Progenitor cell of endocrine pancreas (in vitro differentiated cells): Measurements from ENCODE around the gene OR14K1. TPM values are rescaled to one million over a fixed set of nuclear protein-coding genes. Genes with fewer than 3 reads are reported as not detected.
"Not testable (repeated sequence)": the region's sequence is repeated elsewhere in the genome, so short reads cannot be mapped to it uniquely, and the experiment has no call there.

Experiments
- DNase-seq: peaks from one replicate; pipeline ENCODE4 v3.0.0; 2021; ENCODE audit warnings: low spot score; ENCODE audit not compliant: unreplicated experiment
- H3K27ac Mint-ChIP-seq: 2 replicates; pipeline ENCODE4 v1.8.0; 2021; ENCODE audit warnings: mild to moderate bottlenecking, moderate library complexity, mixed read lengths
- H3K27me3 Mint-ChIP-seq: 2 replicates; pipeline ENCODE4 v1.8.0; 2021; ENCODE audit warnings: mixed read lengths
- H3K36me3 Mint-ChIP-seq: 2 replicates; pipeline ENCODE4 v1.8.0; 2022; ENCODE audit warnings: mixed read lengths; ENCODE audit not compliant: insufficient read depth
- H3K4me1 Mint-ChIP-seq: 2 replicates; pipeline ENCODE4 v1.8.0; 2021; ENCODE audit warnings: low read depth, mixed read lengths
- H3K4me3 Mint-ChIP-seq: 2 replicates; pipeline ENCODE4 v1.8.0; 2021; ENCODE audit warnings: low read depth, mild to moderate bottlenecking, moderate library complexity, mixed read lengths
- H3K9me3 Mint-ChIP-seq: 2 replicates; pipeline ENCODE4 v1.8.0; 2021; ENCODE audit warnings: low read depth, mixed read lengths
- CTCF ChIP-seq: fragments of 200-600 bp; sonication (generic); IDR thresholded peaks from one replicate; pipeline ENCODE4 v1.5.0; 2021; ENCODE audit warnings: antibody characterized with exemption, mild to moderate bottlenecking; ENCODE audit not compliant: unreplicated experiment
- total RNA-seq: library from RNA; stranded (reverse); gene quantifications from 2 replicates; pipeline ENCODE4 v1.2.1, GENCODE V29; 2021

Gene OR14K1
- total RNA-seq, 1 donor from 2014 or later, result not detected

DNA sequence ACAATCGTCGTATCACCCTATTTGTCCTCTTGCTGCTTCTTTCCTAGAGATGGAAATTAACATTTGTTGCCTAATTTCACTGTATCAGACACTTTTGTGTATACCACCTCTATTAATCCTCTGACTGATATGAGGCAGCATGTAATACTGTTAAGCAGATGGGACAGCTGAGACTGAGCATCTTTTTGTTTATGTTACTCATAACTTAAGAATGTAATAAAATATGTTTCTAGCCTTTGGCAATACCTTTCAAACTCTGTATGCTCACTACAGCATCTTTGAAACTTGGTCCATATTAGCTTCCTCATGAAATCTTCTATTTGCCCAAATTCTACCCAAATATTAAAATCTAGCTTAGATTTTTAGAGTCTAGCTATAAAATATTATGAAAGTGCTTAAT, 2.3 kb downstream of the OR14K1 start:
- no peak for DNase-seq
- Mint-ChIP-seq H3K27ac (no peak overlapping the region), H3K4me1 (no peaks in the 10 kb centered on the region), H3K36me3 (no peaks in the 10 kb centered on the region), H3K9me3 (peaks cover 19% of the 10 kb centered on the region), H3K27me3 (no peaks in the 10 kb centered on the region), H3K4me3 (no peak overlapping the region)
- TF ChIP-seq CTCF, result no peak

- no peaks in the 10 kb centered on the region for H3K4me1 Mint-ChIP-seq
- no peak overlapping the region for H3K4me3 Mint-ChIP-seq
- no peak for DNase-seq
- H3K27ac Mint-ChIP-seq, result no peak overlapping the region
- no peaks in the 10 kb centered on the region for H3K27me3 Mint-ChIP-seq
- no peaks in the 10 kb centered on the region for H3K36me3 Mint-ChIP-seq
- H3K9me3 Mint-ChIP-seq, result peaks cover 15% of the 10 kb centered on the region
- no peak for TF ChIP-seq CTCF
These were observed 3.3 kb downstream of the OR14K1 start for GRCh38 chr1:247741756-247742155.

DNA sequence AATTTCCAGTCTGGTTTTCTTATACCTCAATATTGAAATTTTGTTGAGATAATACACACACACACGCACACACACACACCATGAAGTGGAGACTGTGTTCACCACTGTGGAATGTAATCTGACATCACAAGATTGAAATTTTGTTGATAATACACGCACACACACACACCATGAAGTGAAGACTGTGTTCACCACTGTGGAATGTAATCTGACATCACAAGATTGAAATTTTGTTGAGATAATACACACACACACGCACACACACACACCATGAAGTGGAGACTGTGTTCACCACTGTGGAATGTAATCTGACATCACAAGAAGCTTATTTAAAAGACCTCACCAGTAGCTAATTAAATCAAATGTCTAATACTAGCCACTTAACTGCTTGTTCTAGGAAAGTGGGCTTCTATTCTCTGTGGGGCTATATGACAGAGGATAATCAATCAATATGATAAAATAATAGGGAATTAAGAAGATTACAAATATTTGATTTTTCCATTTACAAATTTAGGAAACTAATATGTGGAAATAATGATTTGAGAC, 3.9 kb downstream of the OR14K1 start:
- H3K36me3 Mint-ChIP-seq, H3K4me1 Mint-ChIP-seq, H3K27me3 Mint-ChIP-seq, H3K4me3 Mint-ChIP-seq, H3K27ac Mint-ChIP-seq, DNase-seq: not testable (repeated sequence)
- H3K9me3 Mint-ChIP-seq, result peaks cover 14% of the 10 kb centered on the region

- H3K9me3 Mint-ChIP-seq, result peaks cover 22% of the 10 kb centered on the region
These were observed 8.0 kb downstream of the OR14K1 start for GRCh38 chr1:247746391-247746935.

DNA sequence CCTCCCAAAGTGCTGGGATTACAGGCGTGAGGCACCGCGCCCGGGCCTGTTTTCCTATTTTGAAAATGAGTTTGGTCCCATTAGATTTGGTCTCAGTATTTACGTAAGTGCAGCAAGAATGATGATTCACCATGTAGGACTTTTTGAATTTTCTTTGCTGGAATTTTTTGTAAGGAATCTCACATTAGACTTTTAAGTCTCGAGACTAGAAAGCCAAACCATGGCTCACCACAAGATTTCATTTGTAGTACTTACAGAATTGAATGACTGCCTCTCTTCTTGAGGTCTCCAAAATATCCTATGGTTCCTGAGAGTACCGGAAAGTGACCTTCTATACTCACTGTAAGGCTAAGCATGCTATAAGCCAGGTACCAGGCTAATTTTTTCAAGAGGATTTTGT, 9.2 kb downstream of the OR14K1 start:
- peaks cover 25% of the 10 kb centered on the region for H3K9me3 Mint-ChIP-seq
- no peaks in the 10 kb centered on the region for H3K4me1 Mint-ChIP-seq
- no peak for DNase-seq
- H3K4me3 Mint-ChIP-seq, result no peak overlapping the region
- H3K27me3 Mint-ChIP-seq, result no peaks in the 10 kb centered on the region
- TF ChIP-seq CTCF, result no peak
- H3K27ac Mint-ChIP-seq, result no peak overlapping the region
- H3K36me3 Mint-ChIP-seq, result no peaks in the 10 kb centered on the region

More at GRCh38 chr1:247746391-247746935, 8.0 kb downstream of the OR14K1 start:
- no peak for TF ChIP-seq CTCF
- no peak for DNase-seq
- H3K27me3 Mint-ChIP-seq, result no peaks in the 10 kb centered on the region
- no peaks in the 10 kb centered on the region for H3K36me3 Mint-ChIP-seq
- no peak overlapping the region for H3K4me3 Mint-ChIP-seq
- H3K27ac Mint-ChIP-seq, result no peak overlapping the region
- no peaks in the 10 kb centered on the region for H3K4me1 Mint-ChIP-seq

DNA sequence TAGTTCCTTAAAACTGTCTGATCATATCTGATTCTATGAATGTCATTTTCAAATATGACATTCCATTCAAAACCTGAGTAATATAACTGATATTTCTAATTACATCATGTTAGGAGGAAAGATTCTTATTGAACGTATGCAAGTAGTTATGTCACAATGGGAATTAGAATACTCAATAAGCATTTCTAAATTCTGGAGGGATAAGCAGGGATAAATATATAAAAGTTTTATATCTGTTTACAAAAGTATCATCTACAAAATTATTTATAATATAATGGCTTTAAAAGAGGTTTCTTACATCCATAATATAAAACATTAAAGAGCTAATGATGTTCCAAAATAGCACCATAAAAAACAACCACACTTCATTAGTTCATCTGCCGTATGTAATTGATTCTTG, 9.6 kb downstream of the OR14K1 start, which contains the start of gene OR14A2:
Gene OR14A2 (minus strand): TSS at position 101 of the 400 bp plus-strand sequence.
- Mint-ChIP-seq H3K27me3 (no peaks in the 10 kb centered on the region), H3K4me3 (no peak within 1 kb of the TSS), H3K4me1 (no peaks in the 10 kb centered on the region), H3K9me3 (peaks cover 25% of the 10 kb centered on the region), H3K27ac (no peak within 1 kb of the TSS), H3K36me3 (no peaks in the 10 kb centered on the region)
- DNase-seq, result no peak
- TF ChIP-seq CTCF, result no peak
